Stimulated activated CD8-positive, alpha-beta memory T cell treated with anti-CD3 and anti-CD28 coated beads, Interleukin-12 subunit alpha, Interleukin-12 subunit beta, amount 100 ng/mL, for 4 hours (primary cell): Measurements from ENCODE around the gene IFNAR1.

Experiments
- DNase-seq: peaks from one replicate; pipeline ENCODE4 v3.0.0-alpha.2; 2020; ENCODE audit warnings: low read depth

The IFNAR1 gene

DNA sequence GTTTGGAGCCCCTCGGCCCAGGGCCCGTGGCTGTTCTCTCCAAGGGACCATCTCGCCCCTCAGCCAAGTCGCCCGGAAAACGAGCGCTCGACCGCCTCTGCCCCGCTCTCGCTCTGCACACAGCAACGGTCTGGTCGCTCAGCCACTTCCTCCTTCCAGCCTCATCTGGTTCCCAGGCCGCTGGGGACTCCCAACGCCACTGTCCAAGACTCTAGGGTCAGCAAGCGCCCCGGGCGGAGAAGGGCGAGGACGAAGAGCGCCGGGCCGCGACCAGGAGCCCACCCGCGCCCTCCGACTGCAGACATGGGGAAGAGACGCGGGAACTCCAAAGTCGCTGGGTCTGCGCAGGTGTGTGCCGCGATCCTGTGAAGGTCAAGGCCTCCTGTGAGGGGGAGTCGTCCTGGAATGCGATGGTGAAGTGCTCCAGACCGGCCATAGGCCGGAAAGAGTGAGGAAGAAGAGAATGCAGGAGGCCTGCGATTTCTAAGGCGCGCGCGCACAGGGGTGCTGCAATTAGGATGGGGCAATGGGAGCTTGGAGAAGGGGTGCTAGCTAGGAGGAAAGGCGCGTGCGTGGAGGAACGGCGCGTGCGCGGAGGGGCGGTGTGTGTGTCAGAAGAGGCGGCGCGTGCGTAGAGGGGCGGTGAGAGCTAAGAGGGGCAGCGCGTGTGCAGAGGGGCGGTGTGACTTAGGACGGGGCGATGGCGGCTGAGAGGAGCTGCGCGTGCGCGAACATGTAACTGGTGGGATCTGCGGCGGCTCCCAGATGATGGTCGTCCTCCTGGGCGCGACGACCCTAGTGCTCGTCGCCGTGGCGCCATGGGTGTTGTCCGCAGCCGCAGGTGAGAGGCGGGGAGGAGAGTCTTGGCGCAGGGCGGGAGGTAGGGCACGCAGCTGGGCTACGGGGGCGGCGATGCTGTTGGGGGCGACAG is at the start of gene IFNAR1:
TSS of gene IFNAR1 (plus strand) at position 680 of the 931 bp plus-strand sequence. CDS start at position 766, 86 bp downstream.
- DNase-seq, result peak; percentile 99

- DNase-seq, result no peak
Measured at GRCh38 chr21:33278721-33279120, 46.0 kb upstream of the IFNAR1 start.

GRCh38 chr21:33279330-33279820 is 45.4 kb upstream of the IFNAR1 start:
- no peak for DNase-seq

GRCh38 chr21:33281096-33281652 is 43.6 kb upstream of the IFNAR1 start:
- no peak for DNase-seq

DNA sequence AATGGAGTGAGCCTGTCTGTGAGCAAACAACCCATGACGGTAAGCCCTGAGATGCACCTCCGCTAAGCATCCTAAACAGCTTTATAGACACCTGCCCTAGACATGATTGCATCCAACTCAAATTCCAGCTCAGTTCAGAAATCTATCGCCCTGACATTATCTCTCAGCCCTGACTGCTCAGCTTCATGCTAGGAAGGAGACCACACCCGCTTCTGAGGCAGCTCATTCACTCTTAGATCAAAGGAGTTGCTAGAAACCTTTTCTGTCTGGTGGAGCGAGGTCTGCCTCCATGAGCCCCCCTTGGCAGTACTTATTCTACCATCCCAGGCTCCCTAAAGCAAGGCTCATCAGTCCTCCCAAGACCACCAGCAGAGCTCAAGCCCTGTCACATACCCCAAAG is 41.6 kb upstream of the IFNAR1 start:
- no peak for DNase-seq

DNA sequence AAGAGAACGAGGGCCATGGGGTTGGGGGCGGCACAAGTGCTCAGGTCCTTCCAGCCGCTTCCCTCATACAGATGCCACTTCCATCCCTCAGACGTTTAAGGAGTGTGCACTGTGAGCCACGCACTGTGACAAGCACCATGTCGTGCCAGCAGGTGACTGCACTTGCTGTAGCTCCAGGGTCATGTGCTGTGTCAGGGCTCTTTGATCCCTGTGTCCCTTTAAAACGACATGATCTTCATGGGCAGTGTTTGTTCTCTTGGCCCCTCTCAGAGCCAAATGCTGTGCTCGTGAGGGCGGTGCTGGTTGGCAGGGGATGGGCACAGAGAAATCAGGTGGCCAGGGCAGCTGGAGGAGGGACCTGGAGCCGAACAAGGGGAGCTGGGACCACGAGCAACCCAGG is 38.7 kb upstream of the IFNAR1 start:
- DNase-seq, result no peak

GRCh38 chr21:33286600-33287456 is 37.9 kb upstream of the IFNAR1 start:
- DNase-seq, result no peak

- no peak for DNase-seq
Measured at GRCh38 chr21:33289199-33289819, 35.5 kb upstream of the IFNAR1 start.

GRCh38 chr21:33290441-33290840 is 34.3 kb upstream of the IFNAR1 start:
- no peak for DNase-seq

DNA sequence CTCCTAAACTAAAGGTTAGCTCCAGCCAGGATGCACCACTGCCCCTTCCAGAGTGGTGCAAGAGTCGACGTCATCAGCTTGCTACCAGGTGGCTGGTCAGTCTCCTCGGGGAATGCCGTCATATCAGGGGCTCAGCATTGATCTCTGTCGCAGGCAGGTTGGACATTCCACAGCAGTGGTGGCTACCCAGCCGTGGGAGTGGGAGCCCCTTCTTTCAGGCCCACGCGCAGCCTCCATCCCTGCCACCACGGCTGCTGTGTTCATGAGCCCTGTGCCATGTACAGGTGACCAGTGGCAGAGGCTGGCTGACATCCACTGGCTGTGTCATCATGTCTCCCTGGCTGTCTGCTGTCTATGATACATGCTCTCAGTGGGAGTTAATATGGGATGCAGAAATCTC is 33.1 kb upstream of the IFNAR1 start:
- no peak for DNase-seq

- no peak for DNase-seq
Measured at GRCh38 chr21:33292724-33293123, 32.0 kb upstream of the IFNAR1 start.

DNA sequence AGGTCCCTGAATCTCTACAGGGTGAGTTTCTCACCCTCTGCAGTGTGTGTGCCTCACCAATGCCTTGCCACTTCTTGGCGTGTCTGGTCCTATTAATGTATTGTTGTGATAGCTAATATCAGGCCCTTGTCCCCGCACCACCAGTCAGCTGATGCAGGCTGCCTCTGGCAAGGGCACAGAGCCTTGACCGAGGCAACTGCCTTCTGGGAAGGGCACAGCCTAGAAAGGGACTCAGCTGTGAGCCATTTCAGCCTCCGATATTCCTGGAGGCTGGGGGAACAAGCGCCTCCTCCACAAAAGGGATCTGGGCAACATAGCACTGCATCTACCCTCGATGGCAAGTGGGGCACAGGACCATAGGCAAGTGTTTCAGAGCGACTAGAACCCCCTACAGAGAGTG is 31.6 kb upstream of the IFNAR1 start:
- no peak for DNase-seq

GRCh38 chr21:33293811-33294216 is 31.0 kb upstream of the IFNAR1 start:
- no peak for DNase-seq

DNA sequence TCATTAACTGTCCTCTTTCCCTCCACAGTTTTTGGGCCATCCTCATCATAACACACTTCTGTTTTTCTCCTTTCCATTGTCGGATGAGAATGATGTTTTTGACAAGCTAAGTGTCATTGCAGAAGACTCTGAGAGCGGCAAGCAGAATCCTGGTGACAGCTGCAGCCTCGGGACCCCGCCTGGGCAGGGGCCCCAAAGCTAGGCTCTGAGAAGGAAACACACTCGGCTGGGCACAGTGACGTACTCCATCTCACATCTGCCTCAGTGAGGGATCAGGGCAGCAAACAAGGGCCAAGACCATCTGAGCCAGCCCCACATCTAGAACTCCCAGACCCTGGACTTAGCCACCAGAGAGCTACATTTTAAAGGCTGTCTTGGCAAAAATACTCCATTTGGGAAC is 28.6 kb upstream of the IFNAR1 start:
- no peak for DNase-seq

DNA sequence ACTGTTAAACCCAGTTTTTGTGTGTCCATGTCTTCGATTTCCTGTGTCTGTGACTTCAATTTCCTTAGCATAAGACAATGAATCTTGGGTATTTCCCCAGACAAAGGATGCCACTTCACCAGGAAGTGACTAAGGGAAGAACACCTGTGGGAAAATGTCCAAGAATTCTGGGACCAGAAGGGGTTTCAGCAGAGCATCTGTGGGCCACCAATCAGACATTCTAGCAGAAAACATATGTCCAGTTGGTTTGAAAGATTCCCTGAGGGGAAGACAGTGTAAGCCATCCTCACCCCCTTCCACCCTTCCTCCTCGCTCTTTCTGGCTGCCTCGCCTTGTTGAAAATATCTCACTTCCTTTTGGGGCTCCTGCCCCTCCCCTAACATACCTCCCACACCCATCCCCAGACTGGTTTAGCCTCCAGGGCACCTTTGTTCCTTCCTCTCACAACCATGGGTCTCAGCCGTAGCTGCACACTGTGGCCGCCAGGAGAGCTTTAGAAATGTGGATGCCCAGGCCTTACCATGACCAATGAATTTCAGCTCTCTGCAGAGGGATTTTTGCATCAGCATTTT is 25.5 kb upstream of the IFNAR1 start:
- no peak for DNase-seq

- DNase-seq, result no peak
Measured at GRCh38 chr21:33300701-33301631, 23.8 kb upstream of the IFNAR1 start.

DNA sequence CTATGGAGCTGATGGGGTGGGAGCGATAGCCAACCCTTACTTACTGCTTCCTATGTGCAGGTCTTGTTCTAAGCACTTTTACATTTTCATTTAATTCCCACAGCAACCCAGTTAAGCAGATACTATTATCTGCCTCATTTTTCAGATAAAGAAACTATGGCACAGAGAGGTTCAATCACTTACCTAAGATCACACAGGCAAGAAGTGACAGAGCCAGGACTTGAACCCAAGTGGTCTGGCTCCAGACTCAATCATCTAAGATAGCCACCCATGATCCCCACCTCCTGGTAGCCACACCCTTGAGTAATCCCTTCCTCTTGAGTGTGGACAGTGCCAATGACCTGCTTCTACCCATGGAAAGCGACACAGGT is 23.2 kb upstream of the IFNAR1 start:
- no peak for DNase-seq

GRCh38 chr21:33302055-33302454 is 22.7 kb upstream of the IFNAR1 start:
- no peak for DNase-seq

GRCh38 chr21:33302796-33303195 is 22.0 kb upstream of the IFNAR1 start:
- DNase-seq, result no peak

GRCh38 chr21:33305344-33305671 is 19.5 kb upstream of the IFNAR1 start:
- DNase-seq, result no peak

DNA sequence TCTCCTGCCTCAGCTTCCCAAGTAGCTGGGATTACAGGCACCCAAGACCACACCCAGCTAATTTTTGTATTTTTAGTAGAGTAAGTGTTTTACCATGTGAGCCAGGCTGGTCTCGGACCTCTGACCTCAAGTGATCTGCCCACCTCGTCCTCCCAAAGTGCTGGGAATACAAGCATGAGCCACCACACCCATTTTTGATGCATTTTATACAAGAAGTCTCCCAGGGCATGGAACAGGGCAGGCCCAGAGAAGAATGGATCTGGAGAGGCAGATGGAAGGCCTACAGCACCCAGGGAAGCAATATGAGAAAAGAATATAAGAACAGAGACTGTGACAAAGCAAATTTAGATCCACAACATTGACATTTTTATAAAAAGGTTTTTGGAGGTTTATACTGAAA is 18.8 kb upstream of the IFNAR1 start:
- no peak for DNase-seq
